Measurements from ENCODE around the gene IQCM. TPM values are rescaled to one million over a fixed set of nuclear protein-coding genes. Genes with fewer than 3 reads are reported as not detected.

Gene IQCM
- total RNA-seq, 4 donors from 2014 or later, result not detected

- ATAC-seq (ENCODE audit: low FRiP score), result no peak
- no peak for DNase-seq (ENCODE audit: low spot score)
These were observed 240.7 kb downstream of the IQCM start for GRCh38 chr4:149574971-149575370.

GRCh38 chr4:149572716-149573115 is 242.9 kb downstream of the IQCM start:
- ATAC-seq (ENCODE audit: low FRiP score) (no peak), DNase-seq (ENCODE audit: low spot score) (no peak)
- TF ChIP-seq CTCF (IDR thresholded peaks at IDR 0.05), result no peak

More at GRCh38 chr4:149574971-149575370, 240.7 kb downstream of the IQCM start:
- TF ChIP-seq CTCF (IDR thresholded peaks at IDR 0.05), result no peak

GRCh38 chr4:149555799-149556198 is 259.8 kb downstream of the IQCM start:
- DNase-seq (ENCODE audit: low spot score) (no peak), ATAC-seq (ENCODE audit: low FRiP score) (no peak)
- TF ChIP-seq CTCF (IDR thresholded peaks at IDR 0.05), result no peak

GRCh38 chr4:149555146-149555545 is 260.5 kb downstream of the IQCM start:
- no peak for TF ChIP-seq CTCF (IDR thresholded peaks at IDR 0.05)
- DNase-seq (ENCODE audit: low spot score), result no peak
- ATAC-seq (ENCODE audit: low FRiP score), result no peak

- ATAC-seq (ENCODE audit: low FRiP score) (no peak), DNase-seq (ENCODE audit: low spot score) (no peak)
- TF ChIP-seq CTCF (IDR thresholded peaks at IDR 0.05), result no peak
These were observed 261.6 kb downstream of the IQCM start for GRCh38 chr4:149553959-149554520.

- DNase-seq (ENCODE audit: low spot score), result no peak
- no peak for ATAC-seq (ENCODE audit: low FRiP score)
- TF ChIP-seq CTCF (IDR thresholded peaks at IDR 0.05), result no peak
These were observed 263.0 kb downstream of the IQCM start for GRCh38 chr4:149552601-149553000.

GRCh38 chr4:149549911-149550310 is 265.7 kb downstream of the IQCM start:
- ATAC-seq (ENCODE audit: low FRiP score) (no peak), DNase-seq (ENCODE audit: low spot score) (no peak)
- no peak for TF ChIP-seq CTCF (IDR thresholded peaks at IDR 0.05)

All from omental fat pad (tissue), 4 donors.